ENCODE measurements around the gene BRINP3. TPM values are rescaled to one million over a fixed set of nuclear protein-coding genes. Genes with fewer than 3 reads are reported as not detected.

Gene BRINP3
- total RNA-seq, 1 donor from 2014 or later, result 2.2 TPM

- H3K4me3 Mint-ChIP-seq (ENCODE audit: unreplicated experiment), result no peak overlapping the region
- H3K4me1 Mint-ChIP-seq (ENCODE audit: unreplicated experiment), result no peaks in the 10 kb centered on the region
- no peak overlapping the region for H3K27ac Mint-ChIP-seq (ENCODE audit: unreplicated experiment)
- no peaks in the 10 kb centered on the region for H3K36me3 Mint-ChIP-seq (ENCODE audit: low read depth, unreplicated experiment)
- no peaks in the 10 kb centered on the region for H3K9me3 Mint-ChIP-seq (ENCODE audit: unreplicated experiment)
- DNase-seq (ENCODE audit: low spot score), result no peak
- TF ChIP-seq CTCF (IDR thresholded peaks at IDR 0.05; ENCODE audit: unreplicated experiment), result no peak
- no peaks in the 10 kb centered on the region for H3K27me3 Mint-ChIP-seq (ENCODE audit: unreplicated experiment)
Measured at GRCh38 chr1:190456129-190456528, 21.5 kb downstream of the BRINP3 start.

GRCh38 chr1:190455631-190456030 is 22.0 kb downstream of the BRINP3 start:
- Mint-ChIP-seq H3K4me3 (ENCODE audit: unreplicated experiment) (no peak overlapping the region), H3K27ac (ENCODE audit: unreplicated experiment) (no peak overlapping the region)

GRCh38 chr1:190453550-190453949 is 24.1 kb downstream of the BRINP3 start:
- Mint-ChIP-seq H3K27ac (ENCODE audit: unreplicated experiment) (no peak overlapping the region), H3K36me3 (ENCODE audit: low read depth, unreplicated experiment) (no peaks in the 10 kb centered on the region), H3K4me1 (ENCODE audit: unreplicated experiment) (no peaks in the 10 kb centered on the region), H3K9me3 (ENCODE audit: unreplicated experiment) (no peaks in the 10 kb centered on the region), H3K4me3 (ENCODE audit: unreplicated experiment) (no peak overlapping the region), H3K27me3 (ENCODE audit: unreplicated experiment) (no peaks in the 10 kb centered on the region)
- no peak for DNase-seq (ENCODE audit: low spot score)
- no peak for TF ChIP-seq CTCF (IDR thresholded peaks at IDR 0.05; ENCODE audit: unreplicated experiment)

More at GRCh38 chr1:190455631-190456030, 22.0 kb downstream of the BRINP3 start:
- DNase-seq (ENCODE audit: low spot score), result no peak
- H3K4me1 Mint-ChIP-seq (ENCODE audit: unreplicated experiment), result no peaks in the 10 kb centered on the region
- no peaks in the 10 kb centered on the region for H3K36me3 Mint-ChIP-seq (ENCODE audit: low read depth, unreplicated experiment)
- no peak for TF ChIP-seq CTCF (IDR thresholded peaks at IDR 0.05; ENCODE audit: unreplicated experiment)
- H3K9me3 Mint-ChIP-seq (ENCODE audit: unreplicated experiment), result no peaks in the 10 kb centered on the region
- H3K27me3 Mint-ChIP-seq (ENCODE audit: unreplicated experiment), result no peaks in the 10 kb centered on the region

GRCh38 chr1:190452272-190452848 is 25.3 kb downstream of the BRINP3 start:
- Mint-ChIP-seq H3K4me1 (ENCODE audit: unreplicated experiment) (no peaks in the 10 kb centered on the region), H3K27ac (ENCODE audit: unreplicated experiment) (no peak overlapping the region), H3K36me3 (ENCODE audit: low read depth, unreplicated experiment) (no peaks in the 10 kb centered on the region), H3K27me3 (ENCODE audit: unreplicated experiment) (no peaks in the 10 kb centered on the region), H3K9me3 (ENCODE audit: unreplicated experiment) (no peaks in the 10 kb centered on the region), H3K4me3 (ENCODE audit: unreplicated experiment) (no peak overlapping the region)
- no peak for TF ChIP-seq CTCF (IDR thresholded peaks at IDR 0.05; ENCODE audit: unreplicated experiment)
- no peak for DNase-seq (ENCODE audit: low spot score)

GRCh38 chr1:190444464-190444863 is 33.2 kb downstream of the BRINP3 start:
- no peak for TF ChIP-seq CTCF (IDR thresholded peaks at IDR 0.05; ENCODE audit: unreplicated experiment)
- Mint-ChIP-seq H3K27ac (ENCODE audit: unreplicated experiment) (no peak overlapping the region), H3K36me3 (ENCODE audit: low read depth, unreplicated experiment) (no peaks in the 10 kb centered on the region), H3K27me3 (ENCODE audit: unreplicated experiment) (no peaks in the 10 kb centered on the region), H3K4me1 (ENCODE audit: unreplicated experiment) (no peaks in the 10 kb centered on the region), H3K9me3 (ENCODE audit: unreplicated experiment) (no peaks in the 10 kb centered on the region), H3K4me3 (ENCODE audit: unreplicated experiment) (no peak overlapping the region)
- DNase-seq (ENCODE audit: low spot score), result no peak
